GM12865 (cell line): Measurements from ENCODE around the gene MRE11.

ENCODE experiments used
- DNase-seq: peaks from one replicate; pipeline ENCODE4 v3.0.0; 2010; ENCODE audit warnings: low read depth
- H3K4me3 ChIP-seq: 2 replicates; pipeline ENCODE4 v1.5.1; 2011; ENCODE audit warnings: mild to moderate bottlenecking, low read depth, low read length, control low read depth
- CTCF ChIP-seq: IDR thresholded peaks from 2 replicates; pipeline ENCODE4 v1.5.1; 2011; ENCODE audit warnings: low read length, control low read depth, low read depth, inconsistent platforms; ENCODE audit not compliant: insufficient read depth; ENCODE audit errors: missing control alignments

The MRE11 gene

GRCh38 chr11:94405062-94405833 lies 88.4 kb downstream of the MRE11 start:
- no peak for DNase-seq
- H3K4me3 ChIP-seq, result no peak overlapping the region
- TF ChIP-seq CTCF, result no peak

GRCh38 chr11:94402355-94402754 lies 91.3 kb downstream of the MRE11 start:
- no peak for TF ChIP-seq CTCF
- no peak for DNase-seq

GRCh38 chr11:94401773-94402265 lies 91.8 kb downstream of the MRE11 start:
- H3K4me3 ChIP-seq, result no peak overlapping the region
- no peak for DNase-seq
- TF ChIP-seq CTCF, result no peak

More at GRCh38 chr11:94402355-94402754, 91.3 kb downstream of the MRE11 start:
- no peak overlapping the region for H3K4me3 ChIP-seq

GRCh38 chr11:94400839-94401772 lies 92.5 kb downstream of the MRE11 start, which contains the start of gene GPR83:
Gene GPR83 (minus strand): TSS chr11:94401419. CDS start chr11:94401247, 172 bp downstream.
- H3K4me3 ChIP-seq, result no peak within 1 kb of the TSS
- TF ChIP-seq CTCF, result no peak
- DNase-seq, result no peak

- DNase-seq, result no peak
- no peak for TF ChIP-seq CTCF
- no peak overlapping the region for H3K4me3 ChIP-seq
These were observed 93.2 kb downstream of the MRE11 start for GRCh38 chr11:94400457-94400838.

GRCh38 chr11:94400050-94400449 lies 93.6 kb downstream of the MRE11 start:
- no peak for TF ChIP-seq CTCF
- DNase-seq, result no peak
- H3K4me3 ChIP-seq, result no peak overlapping the region
